H1 (cell line): Measurements from ENCODE around the gene SOX6. TPM values are rescaled to one million over a fixed set of nuclear protein-coding genes. Genes with fewer than 3 reads are reported as not detected.

ENCODE experiments used
- CTCF ChIA-PET: fragments of 300-600 bp; sonication (Branson Sonifier 250); formaldehyde crosslinking; loops from one replicate; lab custom pipeline; 2021; ENCODE audit not compliant: partially characterized antibody; lab: Charles Lee
- POLR2A ChIA-PET: fragments of 300-600 bp; sonication (Branson Sonifier 250); formaldehyde crosslinking; loops from one replicate; lab custom pipeline; 2021; ENCODE audit warnings: inconsistent platforms; ENCODE audit not compliant: partially characterized antibody; lab: Charles Lee
- DNase-seq, 2 experiments: peaks; one replicate each; pipeline versions ENCODE4 v3.0.0 to v3.0.0-alpha.2; 2010 to 2022; ENCODE audit warnings: low spot score in 2 of 2, low read depth in 1 of 2, mixed read lengths in 1 of 2
- FAIRE-seq: peaks from 2 replicates; lab custom pipeline; 2011; peaks lifted over from hg19 to GRCh38; lab: Jason Lieb, UNC
- H2AFZ ChIP-seq: 2 replicates; pipeline ENCODE4 v1.8.1; 2012; ENCODE audit warnings: low read length, inconsistent platforms
- H2AK5ac ChIP-seq: 2 replicates; pipeline ENCODE4 v1.6.1; 2013; ENCODE audit warnings: low read depth, low read length
- H2BK120ac ChIP-seq: replicated peaks from 2 replicates; pipeline ENCODE3; 2013; ENCODE audit warnings: low read depth, low read length, inconsistent platforms
- H2BK12ac ChIP-seq: 2 replicates; pipeline ENCODE4 v1.6.1; 2013; ENCODE audit warnings: low read depth, low read length
- H2BK15ac ChIP-seq: 2 replicates; pipeline ENCODE4 v1.6.1; 2013; ENCODE audit warnings: low read length
- H2BK20ac ChIP-seq: 2 replicates; pipeline ENCODE4 v1.6.1; 2013; ENCODE audit warnings: low read length
- H2BK5ac ChIP-seq: 2 replicates; pipeline ENCODE4 v1.6.1; 2013; ENCODE audit warnings: low read depth, low read length
- H3K14ac ChIP-seq: 2 replicates; pipeline ENCODE4 v1.6.1; 2013; ENCODE audit warnings: inconsistent platforms; ENCODE audit not compliant: insufficient read length
- H3K18ac ChIP-seq: 2 replicates; pipeline ENCODE4 v1.6.1; 2013; ENCODE audit warnings: low read length; ENCODE audit errors: extremely low read depth
- H3K23ac ChIP-seq: 2 replicates; pipeline ENCODE4 v1.6.1; 2013; ENCODE audit warnings: inconsistent platforms; ENCODE audit not compliant: insufficient read length
- H3K23me2 ChIP-seq: 2 replicates; pipeline ENCODE4 v1.6.1; 2013; ENCODE audit warnings: low read depth, low read length
- H3K27ac ChIP-seq: 2 replicates; pipeline ENCODE4 v1.6.1; 2011; ENCODE audit warnings: low read depth, low read length, inconsistent platforms
- H3K27me3 ChIP-seq, 4 experiments: replicated peaks in 1 of 4; 1 replicate in 1 of 4; 2 replicates in 3 of 4; pipeline versions ENCODE4 v1.6.1 to v1.8.1; 2011 to 2013; ENCODE audit warnings: low read length in 3 of 4, mild to moderate bottlenecking in 3 of 4, inconsistent platforms in 2 of 4, mixed read lengths in 2 of 4, moderate library complexity in 1 of 4; ENCODE audit not compliant: control insufficient read depth in 3 of 4, insufficient read depth in 3 of 4; ENCODE audit errors: extremely low read depth in 1 of 4
- H3K36me3 ChIP-seq, 4 experiments: 2 replicates each; pipeline versions ENCODE4 v1.6.1 to v1.8.1; 2011 to 2013; ENCODE audit warnings: mild to moderate bottlenecking in 4 of 4, low read length in 3 of 4, moderate library complexity in 2 of 4, control low read depth in 1 of 4, inconsistent platforms in 1 of 4; ENCODE audit not compliant: insufficient read depth in 4 of 4, control insufficient read depth in 2 of 4
- H3K4ac ChIP-seq: replicated peaks from 2 replicates; pipeline ENCODE3; 2013; ENCODE audit warnings: low read length, low read depth, mixed read lengths, inconsistent platforms; ENCODE audit not compliant: insufficient read length
- H3K4me1 ChIP-seq, 4 experiments: replicated peaks in 1 of 4; 1 replicate in 1 of 4; 2 replicates in 3 of 4; pipeline versions ENCODE4 v1.6.1 to v1.8.1; 2011 to 2013; ENCODE audit warnings: low read length in 3 of 4, inconsistent platforms in 2 of 4, mixed read lengths in 1 of 4; ENCODE audit not compliant: insufficient read depth in 4 of 4, control insufficient read depth in 3 of 4
- H3K4me2 ChIP-seq, 2 experiments: 2 replicates each; pipeline versions ENCODE4 v1.6.1 to v1.8.1; 2011 to 2013; ENCODE audit warnings: low read depth in 2 of 2, low read length in 2 of 2, control low read depth in 1 of 2, inconsistent platforms in 1 of 2, mild to moderate bottlenecking in 1 of 2; ENCODE audit not compliant: insufficient read depth in 1 of 2
- H3K4me3 ChIP-seq, 4 experiments: fragments of 200-600, 300-600 bp in 1 of 4; sonication (generic), shearing (Covaris generic), sonication (Bioruptor Twin) in 1 of 4; 2 replicates each; pipeline versions ENCODE4 v1.5.1 to v1.8.1; 2011 to 2016; ENCODE audit warnings: low read length in 4 of 4, low read depth in 3 of 4, control low read depth in 2 of 4, inconsistent platforms in 2 of 4, mild to moderate bottlenecking in 2 of 4, mixed read lengths in 1 of 4, moderate library complexity in 1 of 4; ENCODE audit not compliant: insufficient read depth in 2 of 4; ENCODE audit errors: extremely low read depth in 1 of 4
- H3K56ac ChIP-seq: replicated peaks from 2 replicates; pipeline ENCODE3; 2013; ENCODE audit warnings: low read depth, mild to moderate bottlenecking, mixed read lengths, low read length, inconsistent platforms; ENCODE audit not compliant: insufficient read length
- H3K79me1 ChIP-seq: 2 replicates; pipeline ENCODE4 v1.6.1; 2013; ENCODE audit warnings: low read depth, low read length, control low read depth
- H3K79me2 ChIP-seq, 2 experiments: 2 replicates each; pipeline versions ENCODE4 v1.6.1 to v1.8.1; 2012 to 2013; ENCODE audit warnings: low read length in 2 of 2, mild to moderate bottlenecking in 2 of 2, inconsistent platforms in 1 of 2; ENCODE audit not compliant: insufficient read depth in 2 of 2, control insufficient read depth in 1 of 2
- H3K9ac ChIP-seq, 4 experiments: replicated peaks in 1 of 4; 1 replicate in 1 of 4; 2 replicates in 3 of 4; pipeline versions ENCODE4 v1.6.1 to v1.8.1; 2011 to 2013; ENCODE audit warnings: low read depth in 3 of 4, low read length in 3 of 4, control low read depth in 2 of 4, mild to moderate bottlenecking in 2 of 4, moderate library complexity in 2 of 4, inconsistent platforms in 1 of 4; ENCODE audit errors: extremely low read depth in 1 of 4
- H3K9me3 ChIP-seq, 2 experiments: 2 replicates each; pipeline versions ENCODE4 v1.6.1 to v1.8.1; 2012 to 2013; ENCODE audit warnings: mild to moderate bottlenecking in 2 of 2, moderate library complexity in 2 of 2, control low read depth in 1 of 2, inconsistent platforms in 1 of 2, low read depth in 1 of 2, low read length in 1 of 2, mixed read lengths in 1 of 2; ENCODE audit not compliant: insufficient read depth in 2 of 2
- H4K20me1 ChIP-seq, 2 experiments: replicated peaks in 1 of 2; 2 replicates each; pipeline versions ENCODE3 to v1.8.1; 2011 to 2013; ENCODE audit warnings: inconsistent platforms in 2 of 2, low read length in 2 of 2, mild to moderate bottlenecking in 1 of 2; ENCODE audit not compliant: insufficient read depth in 2 of 2, control insufficient read depth in 1 of 2
- H4K5ac ChIP-seq: 2 replicates; pipeline ENCODE4 v1.6.1; 2013; ENCODE audit warnings: low read length, low read depth, mixed read lengths, inconsistent platforms; ENCODE audit not compliant: insufficient read length
- H4K8ac ChIP-seq: 2 replicates; pipeline ENCODE4 v1.8.0; 2013; ENCODE audit warnings: mild to moderate bottlenecking, moderate library complexity, low read length, inconsistent platforms; ENCODE audit not compliant: insufficient read depth; ENCODE audit errors: extremely low read depth
- H4K91ac ChIP-seq: replicated peaks from 2 replicates; pipeline ENCODE3; 2013; ENCODE audit warnings: low read length, mixed read lengths, inconsistent platforms; ENCODE audit not compliant: insufficient read length
- CBX5 ChIP-seq: fragments of 300-800, 300-1000 bp; sonication (generic); IDR thresholded peaks from 2 replicates; pipeline ENCODE4 v1.7.1; 2016; ENCODE audit warnings: antibody characterized with exemption, low read length, low read depth
- CBX8 ChIP-seq: fragments of 300-800, 300-1000 bp; sonication (generic); IDR thresholded peaks from 2 replicates; pipeline ENCODE4 v1.7.1; 2016; ENCODE audit warnings: low read depth, low read length, borderline replicate concordance
- FOSL1 ChIP-seq: IDR thresholded peaks from 2 replicates; pipeline ENCODE4 v1.6.1; 2011; ENCODE audit warnings: mild to moderate bottlenecking, low read depth, low read length, moderate library complexity; ENCODE audit not compliant: insufficient read depth
- JUND ChIP-seq: IDR thresholded peaks from 2 replicates; pipeline ENCODE4 v1.6.1; 2011; ENCODE audit warnings: mild to moderate bottlenecking, improper control_type of control experiment, low read length
- KDM1A ChIP-seq: fragments of 200-600, 300-600 bp; sonication (generic); IDR thresholded peaks from 2 replicates; pipeline ENCODE4 v1.7.1; 2016; ENCODE audit warnings: mild to moderate bottlenecking, low read length, borderline replicate concordance
- KDM4A ChIP-seq: IDR thresholded peaks from one replicate; pipeline ENCODE4 v1.7.1; 2012; ENCODE audit warnings: low read depth, mild to moderate bottlenecking, moderate library complexity, low read length, inconsistent platforms; ENCODE audit not compliant: severe bottlenecking
- RXRA ChIP-seq: IDR thresholded peaks from 2 replicates; pipeline ENCODE4 v1.6.1; 2011; ENCODE audit warnings: low read depth, mild to moderate bottlenecking, low read length, moderate library complexity; ENCODE audit not compliant: insufficient read depth
- SIN3A ChIP-seq, 2 experiments: IDR thresholded peaks in 1 of 2; conservative IDR thresholded peaks in 1 of 2; 2 replicates each; pipeline ENCODE4 v1.6.1; 2011 to 2012; ENCODE audit warnings: low read length in 2 of 2, improper control_type of control experiment in 1 of 2, low read depth in 1 of 2, mild to moderate bottlenecking in 1 of 2
- SIX5 ChIP-seq: IDR thresholded peaks from 2 replicates; pipeline ENCODE4 v1.6.1; 2011; ENCODE audit warnings: mild to moderate bottlenecking, low read depth, low read length
- TBP ChIP-seq: IDR thresholded peaks from 2 replicates; pipeline ENCODE4 v1.6.1; 2011; ENCODE audit warnings: low read depth, low read length, improper control_type of control experiment
- WGBS, 2 experiments: shearing (Covaris generic) in 1 of 2; methylation state at CpG; one replicate each; pipeline versions ENCODE4 v1.1.6 to v1.1.7; 2013 to 2015; ENCODE audit warnings: low lambda C conversion rate in 2 of 2, mixed read lengths in 2 of 2, inconsistent platforms in 1 of 2, low coverage in 1 of 2, missing lambda C conversion rate in 1 of 2; ENCODE audit not compliant: insufficient replicate concordance in 2 of 2, insufficient coverage in 1 of 2, insufficient read length in 1 of 2; ENCODE audit errors: extremely low coverage in 1 of 2, missing lambda C conversion rate in 1 of 2; 5-methylcytosine and 5-hydroxymethylcytosine counted together
- polyA plus RNA-seq, 7 experiments: library from polyadenylated mRNA; depleted of rRNA in 3 of 7; stranded (reverse) in 5 of 7; unstranded in 2 of 7; fragments of >200 nt in 5 of 7; fragments of 200-250 nt in 2 of 7; gene quantifications; 1 replicate in 5 of 7; 2 replicates in 1 of 7; 4 replicates in 1 of 7; pipeline versions ENCODE4 v1.2.1 to v1.2.3, GENCODE V29; 2011 to 2013; ENCODE audit warnings: missing spikeins in 2 of 7, mixed read lengths in 2 of 7
- total RNA-seq: library from RNA; stranded (reverse); fragmentation: NEBNext Ultra II Directional; extraction: Animal tissue kit (Norgen Biotek cat#: 25700); gene quantifications from 2 replicates; pipeline ENCODE4 v1.2.1, GENCODE V29; 2021
- TF ChIP-seq, protein P1 (sequence below): IDR thresholded peaks from 2 replicates; pipeline ENCODE4 v1.6.1; 2012; ENCODE audit warnings: low read length, inconsistent platforms
- TF ChIP-seq, protein P2 (sequence below): IDR thresholded peaks from 2 replicates; pipeline ENCODE4 v1.6.1; 2011; ENCODE audit warnings: low read depth, mild to moderate bottlenecking, low read length; ENCODE audit not compliant: insufficient read depth

Gene SOX6
- total and polyA plus RNA-seq, 2 of the 8 experiments (the other 6 are each of a cell fraction or from before 2014, with no cell fraction given) = 0.09 TPM; not detected in 1

- Histone ChIP-seq H4K5ac (no peak overlapping the region), H3K36me3 (no peaks in the 10 kb centered on the region), H3K79me2 (no peaks in the 10 kb centered on the region), H3K9ac (no peak overlapping the region), H3K23me2 (peaks cover 2% of the 10 kb centered on the region; the same call in 1 of the 2 replicates), H3K27ac (no peak overlapping the region), H3K18ac (no peak overlapping the region), H2BK120ac (no peak overlapping the region), H4K8ac (no peak overlapping the region), H3K9me3 (no peaks in the 10 kb centered on the region), H3K23ac (no peak overlapping the region), H3K27me3 (peaks cover 31 to 73% (median 56%) of the 10 kb centered on the region in 4 experiments), H3K56ac (no peak overlapping the region), H3K79me1 (no peaks in the 10 kb centered on the region), H4K91ac (no peak overlapping the region), H3K4me1 (no peaks in the 10 kb centered on the region), H2AFZ (no peak overlapping the region), H3K14ac (no peak overlapping the region), H2BK12ac (no peak overlapping the region), H3K4me2 (no peak overlapping the region; a peak in 1 of 4 replicates), H2BK15ac (no peak overlapping the region), H2AK5ac (no peak overlapping the region), H4K20me1 (peaks cover 4 to 7% of the 10 kb centered on the region in 2 experiments), H3K4ac (no peak overlapping the region), H3K4me3 (no peak overlapping the region), H2BK5ac (no peak overlapping the region), H2BK20ac (no peak overlapping the region)
- ChIA-PET POLR2A (no interaction called here), CTCF (interaction anchor here (0.6 to 4.5 kb wide), 31 partner anchors 8 to 644 kb away, joined by 3 to 58 read pairs (median 4); no protein-coding TSS in a partner anchor)
- DNase-seq (no peak), FAIRE-seq (no peak)
- WGBS, 2 experiments = 69% methylated on average over 1 of the region's 1 CpG; no CpG with 5 or more reads in 1 of the 2 experiments
- TF ChIP-seq KDM1A (no peak), SIX5 (no peak), CBX5 (no peak), KDM4A (no peak), TBP (no peak), FOSL1 (no peak), SIN3A (conservative IDR thresholded peaks at IDR 0.05 in 1 of 2, IDR thresholded peaks at IDR 0.05 in 1 of 2; ENCODE audit: low read depth in 1 of 2, low read length in 2 of 2) (no peak), JUND (no peak), RXRA (no peak), CBX8 (no peak)
- TF ChIP-seq, protein P1, sequence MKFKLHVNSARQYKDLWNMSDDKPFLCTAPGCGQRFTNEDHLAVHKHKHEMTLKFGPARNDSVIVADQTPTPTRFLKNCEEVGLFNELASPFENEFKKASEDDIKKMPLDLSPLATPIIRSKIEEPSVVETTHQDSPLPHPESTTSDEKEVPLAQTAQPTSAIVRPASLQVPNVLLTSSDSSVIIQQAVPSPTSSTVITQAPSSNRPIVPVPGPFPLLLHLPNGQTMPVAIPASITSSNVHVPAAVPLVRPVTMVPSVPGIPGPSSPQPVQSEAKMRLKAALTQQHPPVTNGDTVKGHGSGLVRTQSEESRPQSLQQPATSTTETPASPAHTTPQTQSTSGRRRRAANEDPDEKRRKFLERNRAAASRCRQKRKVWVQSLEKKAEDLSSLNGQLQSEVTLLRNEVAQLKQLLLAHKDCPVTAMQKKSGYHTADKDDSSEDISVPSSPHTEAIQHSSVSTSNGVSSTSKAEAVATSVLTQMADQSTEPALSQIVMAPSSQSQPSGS = no peak
- TF ChIP-seq, protein P2, sequence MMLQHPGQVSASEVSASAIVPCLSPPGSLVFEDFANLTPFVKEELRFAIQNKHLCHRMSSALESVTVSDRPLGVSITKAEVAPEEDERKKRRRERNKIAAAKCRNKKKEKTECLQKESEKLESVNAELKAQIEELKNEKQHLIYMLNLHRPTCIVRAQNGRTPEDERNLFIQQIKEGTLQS = no peak
These were observed 366.7 kb downstream of the SOX6 start for GRCh38 chr11:15989685-15990084.
